A673 (cell line): ENCODE results near the gene CDC25B. TPM values are rescaled to one million over a fixed set of nuclear protein-coding genes. Genes with fewer than 3 reads are reported as not detected.
A peak's percentile ranks its signal among the peaks of the same experiment; 100 is the strongest.
"Not testable (repeated sequence)": the region's sequence is repeated elsewhere in the genome, so short reads cannot be mapped to it uniquely, and the experiment has no call there.

Experiments
- BruUV-seq: library from RNA; stranded (reverse); fragments of 400-500 nt; replicated peaks from 2 replicates; lab custom pipeline; 2021; lab: Mats Ljungman, UMichigan
- CTCF ChIA-PET: fragments of 300-600 bp; sonication (Branson Sonifier 250); formaldehyde crosslinking; loops from one replicate; lab custom pipeline; 2022; ENCODE audit warnings: antibody characterized with exemption; lab: Charles Lee
- POLR2A ChIA-PET: fragments of 300-600 bp; sonication (Branson Sonifier 250); formaldehyde crosslinking; loops from one replicate; lab custom pipeline; 2022; ENCODE audit warnings: antibody characterized with exemption; ENCODE audit not compliant: low non-redundant PET; lab: Charles Lee
- DNase-seq: peaks from one replicate; pipeline ENCODE4 v3.0.0-alpha.2; 2015; ENCODE audit warnings: low spot score
- H3K27ac ChIP-seq: fragments of 200-600 bp; sonication (generic); 2 replicates; pipeline ENCODE4 v1.5.1; 2016; ENCODE audit warnings: mixed run types, low read depth, mild to moderate bottlenecking, mixed read lengths, antibody characterized with exemption, low read length; ENCODE audit not compliant: poor library complexity, severe bottlenecking
- H3K27me3 ChIP-seq: fragments of 200-600 bp; sonication (generic); replicated peaks from 2 replicates; pipeline ENCODE4 v1.6.1; 2017; ENCODE audit warnings: mixed run types, low read depth, mild to moderate bottlenecking, mixed read lengths, antibody characterized with exemption, low read length; ENCODE audit not compliant: insufficient read depth, poor library complexity
- H3K36me3 ChIP-seq: fragments of 200-600 bp; sonication (generic); 2 replicates; pipeline ENCODE4 v1.6.1; 2016; ENCODE audit warnings: mixed run types, mild to moderate bottlenecking, mixed read lengths, antibody characterized with exemption, low read length; ENCODE audit not compliant: insufficient read depth, poor library complexity, severe bottlenecking
- H3K4me1 ChIP-seq: fragments of 200-600 bp; sonication (generic); 2 replicates; pipeline ENCODE4 v1.6.1; 2017; ENCODE audit warnings: mixed run types, mild to moderate bottlenecking, mixed read lengths, antibody characterized with exemption, low read length; ENCODE audit not compliant: insufficient read depth, poor library complexity, severe bottlenecking
- H3K4me3 ChIP-seq: fragments of 200-600 bp; sonication (generic); 2 replicates; pipeline ENCODE4 v1.5.1; 2016; ENCODE audit warnings: low read depth, mixed run types, mild to moderate bottlenecking, mixed read lengths, low read length; ENCODE audit not compliant: poor library complexity, severe bottlenecking
- H3K9me3 ChIP-seq: fragments of 200-600 bp; sonication (generic); 2 replicates; pipeline ENCODE4 v1.6.1; 2016; ENCODE audit warnings: mixed run types, low read depth, mild to moderate bottlenecking, mixed read lengths, antibody characterized with exemption, low read length; ENCODE audit not compliant: poor library complexity, severe bottlenecking
- CTCF ChIP-seq: fragments of 300-800, 200-600 bp; sonication (generic); conservative IDR thresholded peaks from 2 replicates; pipeline ENCODE4 v1.5.1; 2017; ENCODE audit warnings: low read depth, mild to moderate bottlenecking, antibody characterized with exemption, low read length, moderate library complexity, mixed read lengths
- EZH2 ChIP-seq: fragments of 200-600 bp; sonication (generic); IDR thresholded peaks from 2 replicates; pipeline ENCODE4 v1.6.1; 2017; ENCODE audit warnings: borderline replicate concordance, low read depth, mild to moderate bottlenecking, mixed read lengths, antibody characterized with exemption, low read length; ENCODE audit not compliant: poor library complexity, severe bottlenecking
- intact Hi-C: fragments of 100-400 bp; cut with micrococcal nuclease; formaldehyde crosslinking; loops from one replicate; pipeline ENCODE4 v1.10.0; 2022; ENCODE audit not compliant: unreplicated experiment
- total RNA-seq: library from RNA; stranded (reverse); gene quantifications from 2 replicates; pipeline ENCODE4 v1.2.3, GENCODE V29; 2021

CDC25B gene
- total RNA-seq, 1 experiment from 2014 or later = 119 TPM

DNA sequence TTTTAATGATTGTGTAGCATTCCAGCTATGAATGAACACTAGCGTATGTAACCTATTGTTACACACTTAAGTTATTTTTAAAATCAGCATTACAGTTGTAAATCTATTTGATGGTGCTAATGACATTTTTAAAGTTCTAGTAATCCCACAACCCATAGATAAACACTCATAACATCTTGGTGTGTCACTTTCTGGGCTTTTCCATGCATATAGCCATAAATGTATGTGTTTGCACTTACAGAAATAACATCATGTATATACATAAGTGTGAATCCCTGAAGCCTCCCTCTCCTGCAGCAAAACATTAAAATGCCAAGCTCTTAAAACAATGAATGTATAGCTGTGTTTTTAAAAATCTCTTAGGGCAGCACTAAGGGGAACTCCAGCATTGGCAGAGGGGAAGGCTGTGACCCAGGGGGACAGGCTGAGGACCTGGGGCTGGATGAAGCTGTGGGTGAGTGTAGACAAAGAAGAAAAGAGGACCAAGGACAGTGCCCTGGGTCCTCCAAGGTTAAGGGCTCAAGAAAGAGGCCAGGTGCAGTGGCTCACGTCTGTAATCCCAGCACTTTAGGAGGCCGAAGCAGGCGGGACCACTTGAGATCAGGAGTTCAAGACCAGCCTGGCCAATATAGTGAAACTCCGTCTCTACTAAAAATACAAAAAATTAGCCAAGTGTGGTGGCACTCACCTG lies 8.6 kb upstream of the CDC25B start:
- no TSS peak for BruUV-seq
- no peak for DNase-seq
- Histone ChIP-seq H3K4me3 (peak overlapping the region; percentile 23), H3K27me3 (no peaks in the 10 kb centered on the region), H3K9me3 (no peaks in the 10 kb centered on the region), H3K27ac (no peak overlapping the region), H3K4me1 (peaks cover 19% of the 10 kb centered on the region), H3K36me3 (no peaks in the 10 kb centered on the region)
- TF ChIP-seq CTCF (no peak), EZH2 (no peak)
- intact Hi-C loops = loop anchor here (1.0 to 5.0 kb wide), 2 partner anchors 33 to 70 kb away; partner anchors contain the start of gene AP5S1
- POLR2A ChIA-PET = interaction anchor here (1.0 kb wide), 1 partner anchor 33 kb away, joined by 3 read pairs; the partner anchor contains the start of gene AP5S1
- CTCF ChIA-PET = interaction anchor here (0.7 to 2.9 kb wide), 5 partner anchors 33 to 298 kb away, joined by 3 to 21 read pairs (median 7); partner anchors contain the start of gene AP5S1

- peaks cover 16% of the 10 kb centered on the region for H3K4me1 ChIP-seq
- TF ChIP-seq CTCF = no peak
- no peaks in the 10 kb centered on the region for H3K36me3 ChIP-seq
- no TSS peak for BruUV-seq
- no peaks in the 10 kb centered on the region for H3K9me3 ChIP-seq
- H3K4me3 ChIP-seq = no peak overlapping the region
- ChIA-PET CTCF (no interaction called here), POLR2A (no interaction called here)
- intact Hi-C loops = loop anchor here (5.0 kb wide), 1 partner anchor 69 kb away; no protein-coding TSS in a partner anchor
- H3K27me3 ChIP-seq = no peaks in the 10 kb centered on the region
- no peak overlapping the region for H3K27ac ChIP-seq
- DNase-seq = no peak
Observed at GRCh38 chr20:3788685-3789155, 7.4 kb upstream of the CDC25B start.

GRCh38 chr20:3789201-3789600 lies 6.9 kb upstream of the CDC25B start:
- intact Hi-C loops = loop anchor here (5.0 kb wide), 1 partner anchor 68 kb away; no protein-coding TSS in a partner anchor
- POLR2A ChIA-PET, CTCF ChIA-PET, H3K27me3 ChIP-seq, H3K27ac ChIP-seq, H3K9me3 ChIP-seq, H3K4me3 ChIP-seq, H3K36me3 ChIP-seq, DNase-seq, BruUV-seq: not testable (repeated sequence)
- peaks cover 11% of the 10 kb centered on the region for H3K4me1 ChIP-seq

DNA sequence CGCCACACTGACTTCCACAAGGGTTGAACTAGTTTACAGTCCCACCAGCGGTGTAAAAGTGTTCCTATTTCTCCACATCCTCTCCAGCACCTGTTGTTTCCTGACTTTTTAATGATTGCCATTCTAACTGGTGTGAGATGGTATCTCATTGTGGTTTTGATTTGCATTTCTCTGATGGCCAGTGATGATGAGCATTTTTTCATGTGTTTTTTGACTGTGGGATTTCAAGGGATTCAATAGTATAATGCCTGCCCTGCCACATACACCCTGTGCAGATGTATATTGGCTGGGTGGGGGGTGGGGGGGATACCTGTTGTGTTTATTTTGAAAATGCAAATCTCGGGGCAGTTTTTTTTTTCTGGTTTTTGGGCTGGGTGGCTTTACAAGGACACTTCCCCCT lies 1.9 kb upstream of the CDC25B start:
- intact Hi-C loops, H3K27ac ChIP-seq, BruUV-seq, CTCF ChIA-PET, H3K9me3 ChIP-seq, H3K4me3 ChIP-seq, DNase-seq, POLR2A ChIA-PET, H3K27me3 ChIP-seq: not testable (repeated sequence)
- Histone ChIP-seq H3K36me3 (peaks cover 18% of the 10 kb centered on the region), H3K4me1 (peaks cover 22% of the 10 kb centered on the region)
